Measurements from ENCODE around the gene NPB.

Gene NPB

GRCh38 chr17:81926451-81927151 lies 24.6 kb downstream of the NPB start:
- DNase-seq (ENCODE audit: low spot score), result peak; percentile 71
- POLR2A ChIA-PET (ENCODE audit: low non-redundant PET), result interaction anchor here (1.2 kb wide), 1 partner anchor 10 kb away, joined by 3 read pairs; no protein-coding TSS in a partner anchor
- TF ChIP-seq CTCF (conservative IDR thresholded peaks at IDR 0.05; ENCODE audit: low read depth), result no peak
- H3K27ac ChIP-seq, result peak overlapping the region; percentile 98
- CTCF ChIA-PET, result interaction anchor here (0.6 to 1.3 kb wide), 2 partner anchors 33 to 104 kb away, joined by 3 read pairs; no protein-coding TSS in a partner anchor

DNA sequence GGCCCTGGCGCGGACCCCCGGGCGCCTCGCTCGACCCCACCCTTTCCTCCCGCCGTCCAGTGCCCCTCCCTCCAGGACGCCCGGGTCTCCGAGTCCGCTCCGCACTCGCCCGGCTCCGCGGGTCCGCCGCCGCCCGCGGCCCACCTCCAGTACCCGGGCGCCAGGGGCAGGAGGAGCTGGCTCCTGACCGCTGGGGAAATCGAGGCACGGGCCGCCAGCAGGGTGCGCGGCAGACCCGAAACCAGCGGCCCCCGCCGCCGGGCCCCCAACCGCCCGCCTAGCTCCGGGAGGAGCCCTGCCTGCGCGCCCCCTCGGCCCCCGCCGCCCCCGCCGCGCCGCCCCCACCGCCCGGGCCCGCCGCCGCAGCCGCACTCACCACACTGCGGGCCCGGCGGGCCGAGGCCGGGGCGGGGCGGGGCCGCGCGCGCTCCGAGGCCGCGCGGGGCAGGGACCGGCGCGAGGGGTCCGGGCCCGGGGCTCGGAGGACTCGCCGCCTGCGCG lies 25.2 kb downstream of the NPB start:
- ChIA-PET CTCF (interaction anchor here (0.6 to 1.3 kb wide), 2 partner anchors 32 to 103 kb away, joined by 3 read pairs; no protein-coding TSS in a partner anchor), POLR2A (ENCODE audit: low non-redundant PET) (interaction anchor here (1.2 kb wide), 1 partner anchor 10 kb away, joined by 3 read pairs; no protein-coding TSS in a partner anchor)

DNA sequence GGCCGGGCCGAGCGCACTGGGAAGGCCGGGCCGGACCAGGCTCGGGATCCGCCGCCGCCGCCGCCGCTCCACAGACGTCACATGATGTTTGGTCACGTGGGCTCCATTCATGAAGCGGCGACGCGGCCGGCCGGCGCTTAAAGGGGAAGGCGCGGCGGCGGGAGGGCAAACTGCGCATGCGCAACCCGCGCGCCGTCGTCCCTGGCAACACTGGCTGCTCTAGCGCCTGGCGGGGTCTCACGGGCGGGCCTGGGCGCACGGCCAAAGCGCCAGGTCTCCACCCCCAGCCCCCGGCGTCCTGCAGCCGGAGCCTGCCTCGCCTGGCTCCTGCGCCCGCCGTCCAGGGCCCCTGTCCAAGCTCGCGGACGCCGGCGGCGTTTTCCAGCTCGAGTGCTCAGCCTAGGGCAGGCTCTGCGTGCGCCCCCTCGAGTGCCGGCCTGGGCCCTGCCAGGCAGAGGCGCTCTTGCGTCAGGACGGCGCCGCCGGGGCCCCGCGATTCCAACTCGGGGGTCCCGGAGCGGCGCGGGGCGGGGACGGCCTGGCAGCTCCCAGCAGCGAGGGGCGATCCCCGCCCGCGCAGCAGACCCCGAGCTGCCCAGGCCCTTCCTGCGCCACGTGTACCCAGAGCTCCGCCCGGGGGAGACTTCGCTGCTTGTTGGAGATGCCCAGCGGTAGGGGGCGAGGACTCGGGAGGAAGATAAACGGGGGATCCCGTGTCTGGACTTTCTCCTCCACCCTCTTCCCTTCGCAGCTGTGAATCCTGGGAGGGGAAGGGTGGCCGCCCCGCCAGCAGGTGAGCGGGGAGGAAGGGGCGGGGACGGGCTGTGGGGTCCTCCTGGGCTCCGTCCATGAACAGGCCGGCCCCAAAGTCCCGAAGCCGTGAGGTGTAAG lies 25.9 kb downstream of the NPB start, which contains the start of gene MAFG:
TSS of gene MAFG (minus strand) at position 83 of the 891 bp plus-strand sequence. CDS start 4,550 bp downstream, outside the sequence.
- ChIA-PET CTCF (interaction anchor here (0.6 to 0.9 kb wide), 4 partner anchors 15 to 32 kb away, joined by 3 to 5 read pairs (median 3); no protein-coding TSS in a partner anchor), POLR2A (ENCODE audit: low non-redundant PET) (no interaction called here)
- peak within 1 kb of the TSS; percentile 98 for H3K27ac ChIP-seq
- TF ChIP-seq CTCF (conservative IDR thresholded peaks at IDR 0.05; ENCODE audit: low read depth), result peak; percentile 59
- DNase-seq (ENCODE audit: low spot score), result peak; percentile 92

More for the DNA sequence above, 25.2 kb downstream of the NPB start:
- DNase-seq (ENCODE audit: low spot score), result no peak
- peak overlapping the region; percentile 98 for H3K27ac ChIP-seq
- TF ChIP-seq CTCF (conservative IDR thresholded peaks at IDR 0.05; ENCODE audit: low read depth), result no peak

DNA sequence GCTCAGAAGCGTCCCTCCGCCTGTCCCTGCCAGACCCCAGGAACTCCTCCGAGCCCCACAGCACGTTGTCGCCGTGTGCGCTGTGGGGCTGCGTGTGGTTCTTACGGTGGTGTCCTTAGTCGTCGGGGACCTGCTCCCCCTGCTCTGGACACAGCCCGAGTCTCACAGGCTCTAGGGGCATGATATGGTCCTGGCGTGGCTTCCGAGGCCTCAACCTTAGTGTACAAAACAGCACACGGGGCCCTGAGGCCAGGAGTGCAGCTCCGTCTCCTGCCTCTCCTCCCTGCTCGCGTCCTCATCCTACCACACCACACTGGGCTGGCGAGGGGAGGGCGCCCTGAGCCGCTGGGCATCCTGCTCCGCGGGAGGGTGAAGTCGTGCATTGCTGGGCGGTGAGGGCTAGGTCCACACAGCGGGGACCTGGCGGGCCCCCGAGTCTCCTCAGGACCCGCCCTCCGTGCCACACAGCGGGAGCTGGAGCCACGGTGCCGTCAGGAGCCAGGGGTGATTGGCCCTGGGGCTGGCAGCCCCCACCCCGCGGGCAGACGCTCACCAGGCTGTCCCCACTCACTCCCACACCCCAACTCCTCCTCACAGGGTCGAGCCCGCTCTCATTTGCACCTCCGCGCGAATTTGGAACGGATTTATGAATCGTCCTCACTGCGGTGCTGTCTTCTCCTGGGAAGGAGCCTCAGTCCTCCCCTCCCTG lies 26.7 kb downstream of the NPB start:
- peak; percentile 25 for DNase-seq (ENCODE audit: low spot score)
- ChIA-PET POLR2A (ENCODE audit: low non-redundant PET) (no interaction called here), CTCF (interaction anchor here (0.6 to 0.9 kb wide), 3 partner anchors 14 to 31 kb away, joined by 3 to 5 read pairs (median 3); no protein-coding TSS in a partner anchor)
- H3K27ac ChIP-seq, result peak overlapping the region; percentile 98
- TF ChIP-seq CTCF (conservative IDR thresholded peaks at IDR 0.05; ENCODE audit: low read depth), result no peak

GRCh38 chr17:81929253-81930141 lies 27.5 kb downstream of the NPB start:
- H3K27ac ChIP-seq, result peak overlapping the region; percentile 98
- TF ChIP-seq CTCF (conservative IDR thresholded peaks at IDR 0.05; ENCODE audit: low read depth), result no peak
- ChIA-PET POLR2A (ENCODE audit: low non-redundant PET) (interaction anchor here (0.6 kb wide), 1 partner anchor 23 kb away, joined by 3 read pairs; no protein-coding TSS in a partner anchor), CTCF (interaction anchor here (1.2 kb wide), 1 partner anchor 92 kb away, joined by 5 read pairs; no protein-coding TSS in a partner anchor)
- DNase-seq (ENCODE audit: low spot score), result no peak

Measured in RWPE1 (cell line).